Sigmoid colon (tissue), 4 donors: ENCODE data around the gene FBXO8.

Experiments
- EP300 ChIP-seq, 4 donors: sonication (generic); formaldehyde crosslinking; IDR thresholded peaks; one replicate each; pipeline ENCODE4 v1.6.1; 2017; ENCODE audit warnings: antibody characterized with exemption in 4 of 4
- POLR2A ChIP-seq, 2 donors: fragments of 450-650 bp; IDR thresholded peaks; one replicate each; pipeline ENCODE4 v1.6.1; 2016; ENCODE audit warnings: antibody characterized with exemption in 2 of 2, mild to moderate bottlenecking in 2 of 2, moderate library complexity in 2 of 2
- POLR2AphosphoS5 ChIP-seq, 4 donors: sonication (generic); formaldehyde crosslinking; IDR thresholded peaks; one replicate each; pipeline ENCODE4 v1.6.1; 2017; ENCODE audit warnings: antibody characterized with exemption in 4 of 4
- TF ChIP-seq, protein P1 (sequence below), 4 experiments: fragments of 450-650 bp in 3 of 4; fragments of 200-600 bp in 1 of 4; IDR thresholded peaks; one replicate each; pipeline ENCODE4 v1.5.1; 2016 to 2019; ENCODE audit warnings: antibody characterized with exemption in 4 of 4, mild to moderate bottlenecking in 3 of 4, moderate library complexity in 2 of 4

DNA sequence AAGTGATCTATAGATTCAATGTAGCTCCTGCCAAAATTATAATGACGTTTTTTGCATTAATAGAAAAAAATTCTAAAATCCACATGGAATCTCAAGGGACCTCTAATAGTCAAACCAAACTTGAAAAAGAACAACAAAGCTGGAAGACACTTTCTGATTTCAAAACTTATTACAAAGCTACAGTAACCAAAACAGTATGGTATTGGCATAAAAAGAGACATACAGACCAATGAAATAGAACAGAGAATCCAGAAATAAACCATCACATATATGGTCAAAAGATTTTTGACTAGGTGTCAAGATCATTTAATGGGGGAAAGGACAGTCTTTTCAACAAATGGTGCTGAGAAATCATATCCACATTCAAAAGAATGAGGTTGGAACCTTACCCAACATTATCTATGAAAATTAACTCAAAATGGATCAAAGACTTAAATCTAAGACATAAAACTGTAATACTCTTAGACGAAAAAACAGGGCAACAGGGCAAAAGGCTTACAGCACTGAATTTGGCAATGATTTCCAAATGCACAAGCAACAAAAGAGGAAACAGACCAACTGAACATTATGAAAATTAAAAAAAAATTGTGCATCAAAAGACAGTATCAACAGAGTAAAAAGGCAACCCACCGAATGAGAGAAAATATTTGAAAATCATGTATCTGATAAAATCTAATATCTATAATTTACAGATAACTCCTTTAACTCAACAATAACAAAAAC lies 3.9 kb downstream of the FBXO8 start:
- TF ChIP-seq POLR2A (IDR thresholded peaks at IDR 0.05) (no peak), EP300 (IDR thresholded peaks at IDR 0.05) (no peak), POLR2AphosphoS5 (IDR thresholded peaks at IDR 0.05) (no peak)
- TF ChIP-seq, protein P1, sequence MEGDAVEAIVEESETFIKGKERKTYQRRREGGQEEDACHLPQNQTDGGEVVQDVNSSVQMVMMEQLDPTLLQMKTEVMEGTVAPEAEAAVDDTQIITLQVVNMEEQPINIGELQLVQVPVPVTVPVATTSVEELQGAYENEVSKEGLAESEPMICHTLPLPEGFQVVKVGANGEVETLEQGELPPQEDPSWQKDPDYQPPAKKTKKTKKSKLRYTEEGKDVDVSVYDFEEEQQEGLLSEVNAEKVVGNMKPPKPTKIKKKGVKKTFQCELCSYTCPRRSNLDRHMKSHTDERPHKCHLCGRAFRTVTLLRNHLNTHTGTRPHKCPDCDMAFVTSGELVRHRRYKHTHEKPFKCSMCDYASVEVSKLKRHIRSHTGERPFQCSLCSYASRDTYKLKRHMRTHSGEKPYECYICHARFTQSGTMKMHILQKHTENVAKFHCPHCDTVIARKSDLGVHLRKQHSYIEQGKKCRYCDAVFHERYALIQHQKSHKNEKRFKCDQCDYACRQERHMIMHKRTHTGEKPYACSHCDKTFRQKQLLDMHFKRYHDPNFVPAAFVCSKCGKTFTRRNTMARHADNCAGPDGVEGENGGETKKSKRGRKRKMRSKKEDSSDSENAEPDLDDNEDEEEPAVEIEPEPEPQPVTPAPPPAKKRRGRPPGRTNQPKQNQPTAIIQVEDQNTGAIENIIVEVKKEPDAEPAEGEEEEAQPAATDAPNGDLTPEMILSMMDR (IDR thresholded peaks at IDR 0.05) = no peak
